HG02885 (cell line): ENCODE measurements around the gene NXNL2.

Experiments
- ATAC-seq: cut with Tn5 transposase; IDR thresholded peaks from one replicate; pipeline ENCODE4 v1.9.1; 2021; ENCODE audit warnings: mild to moderate bottlenecking; ENCODE audit not compliant: unreplicated experiment, poor library complexity

Gene NXNL2

DNA sequence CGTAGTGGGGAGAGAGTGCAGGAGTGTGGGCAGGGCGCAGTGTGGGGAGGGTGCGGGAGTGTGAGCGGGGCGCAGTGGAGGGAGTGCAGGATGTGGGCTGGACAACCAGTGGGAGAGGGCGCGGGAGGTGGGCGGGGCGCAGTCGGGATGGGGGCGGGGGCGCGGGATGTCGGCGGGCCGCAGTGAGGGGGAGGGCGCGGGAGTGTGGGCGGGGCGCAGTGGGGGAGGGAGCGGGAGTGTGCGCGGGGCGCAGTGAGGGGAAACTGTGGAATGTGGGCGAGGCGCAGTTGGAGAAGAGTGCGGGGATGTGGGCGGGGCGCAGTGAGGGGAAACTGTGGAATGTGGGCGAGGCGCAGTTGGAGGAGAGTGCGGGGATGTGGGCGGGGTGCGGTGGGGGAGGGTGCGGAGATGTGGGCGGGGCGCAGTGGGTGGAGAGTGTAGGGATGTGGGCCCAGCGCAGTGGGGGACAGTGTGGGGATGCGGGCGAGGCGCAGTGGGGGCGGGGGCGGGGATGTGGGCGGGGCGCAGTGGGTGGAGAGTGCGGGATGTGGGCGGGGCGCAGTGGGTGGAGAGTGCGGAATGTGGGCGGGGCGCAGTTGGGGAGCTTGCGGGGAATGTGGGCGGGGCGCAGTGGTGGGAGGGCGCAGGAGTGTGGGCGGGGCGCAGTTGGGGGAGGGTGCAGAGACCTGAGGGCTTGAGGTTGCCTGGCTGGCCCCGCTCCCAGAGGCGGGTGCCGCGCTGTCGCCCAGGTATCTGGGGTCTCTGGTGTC is at the start of gene NXNL2:
Gene NXNL2, plus strand, starts transcription at position 723 of the 770 bp plus-strand sequence. CDS start 257 bp downstream, outside the sequence.
- ATAC-seq: no peak

DNA sequence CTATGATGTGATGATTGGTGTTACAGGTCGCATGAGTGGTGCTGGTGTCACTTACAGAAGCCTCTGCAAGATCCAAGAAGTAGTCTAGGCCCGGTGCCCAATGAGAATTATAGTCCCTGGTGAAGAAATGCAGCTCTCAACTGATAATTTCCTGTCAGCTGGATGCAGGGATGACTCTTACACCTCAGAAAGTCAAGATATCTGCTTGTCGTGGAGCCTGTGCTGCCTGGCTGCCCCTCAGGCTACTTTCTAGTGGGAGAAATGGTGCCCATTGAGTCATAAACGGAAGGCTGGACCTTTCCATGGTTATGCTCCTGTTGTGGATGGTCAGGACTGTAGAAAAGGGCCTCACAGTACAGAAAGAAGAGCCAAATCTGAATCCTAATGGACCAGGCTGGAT is 46.8 kb upstream of the NXNL2 start:
- no peak for ATAC-seq

DNA sequence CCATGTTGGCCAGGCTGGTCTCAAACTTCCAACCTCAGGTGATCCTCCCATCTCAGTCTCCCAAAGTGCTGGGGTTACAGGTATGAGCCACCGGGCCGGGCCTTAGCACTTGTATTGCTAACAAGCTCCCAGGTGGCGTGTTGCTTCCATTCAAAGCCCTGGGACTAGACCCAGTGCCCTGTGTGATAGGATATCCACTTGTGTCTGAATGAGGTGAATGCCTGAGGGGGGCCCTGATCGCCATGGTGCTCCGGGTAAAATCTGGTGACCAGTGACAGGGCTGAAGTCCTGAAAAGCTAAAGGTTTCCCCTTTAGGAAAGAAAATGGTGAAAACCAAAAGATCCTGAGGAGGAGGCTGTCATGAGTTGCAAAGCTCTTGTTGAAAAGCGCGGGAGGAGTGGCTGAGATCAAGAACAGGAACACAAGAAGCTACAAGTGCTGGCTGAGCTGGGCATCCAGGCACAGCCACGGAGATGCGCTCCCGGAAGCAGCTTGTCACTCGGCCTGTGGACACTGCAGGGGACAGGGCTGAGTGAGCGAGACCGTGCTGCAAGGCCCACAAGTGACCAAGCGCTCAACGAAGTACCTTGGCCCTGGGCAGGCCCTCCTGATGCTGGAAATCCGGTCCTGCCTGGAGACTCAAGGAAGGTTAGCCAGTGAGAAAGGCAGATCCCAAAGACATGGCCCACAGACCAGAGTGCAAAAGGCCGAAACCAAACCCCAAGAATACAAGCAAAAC is 39.8 kb upstream of the NXNL2 start:
- no peak for ATAC-seq

DNA sequence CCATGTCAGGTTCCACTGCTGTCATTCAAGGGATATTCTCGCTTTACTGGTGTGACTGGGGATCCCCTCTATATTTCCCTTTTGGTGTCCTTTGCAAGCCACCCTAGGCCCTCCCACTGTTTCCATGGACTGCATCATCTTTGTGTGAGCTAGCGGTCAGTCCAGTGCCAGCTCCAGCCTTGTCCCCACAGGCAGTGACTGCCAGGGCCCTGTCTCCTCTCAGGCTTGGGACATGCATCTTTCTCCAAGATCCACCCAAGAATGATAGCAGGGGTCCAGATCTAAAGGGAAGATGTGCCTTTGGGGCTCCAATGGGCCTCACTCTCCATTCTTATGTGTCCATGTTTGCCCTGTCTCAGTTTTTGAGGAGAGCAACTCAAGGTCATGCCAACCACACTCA is 37.8 kb upstream of the NXNL2 start:
- no peak for ATAC-seq

GRCh38 chr9:88498880-88499279 is 36.1 kb upstream of the NXNL2 start:
- no peak for ATAC-seq

DNA sequence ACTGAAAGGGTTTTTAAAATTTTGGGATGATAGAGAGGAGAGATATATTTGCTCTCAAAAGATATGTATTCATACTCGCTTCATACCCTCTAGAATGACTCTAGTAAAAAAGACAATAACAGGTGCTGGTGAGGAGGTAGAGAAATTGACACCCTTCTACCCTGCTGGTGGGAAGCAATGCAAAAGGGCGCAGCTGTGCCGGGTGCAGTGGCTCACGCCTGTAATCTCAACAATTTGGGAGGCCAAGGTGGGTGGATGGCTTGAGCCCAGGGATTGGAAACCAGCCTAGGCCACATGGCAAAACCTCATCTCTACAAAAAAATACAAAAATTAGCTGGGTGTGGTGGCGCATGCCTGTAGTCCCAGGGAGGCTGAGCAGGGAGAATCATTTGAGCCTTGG is 33.9 kb upstream of the NXNL2 start:
- no peak for ATAC-seq

DNA sequence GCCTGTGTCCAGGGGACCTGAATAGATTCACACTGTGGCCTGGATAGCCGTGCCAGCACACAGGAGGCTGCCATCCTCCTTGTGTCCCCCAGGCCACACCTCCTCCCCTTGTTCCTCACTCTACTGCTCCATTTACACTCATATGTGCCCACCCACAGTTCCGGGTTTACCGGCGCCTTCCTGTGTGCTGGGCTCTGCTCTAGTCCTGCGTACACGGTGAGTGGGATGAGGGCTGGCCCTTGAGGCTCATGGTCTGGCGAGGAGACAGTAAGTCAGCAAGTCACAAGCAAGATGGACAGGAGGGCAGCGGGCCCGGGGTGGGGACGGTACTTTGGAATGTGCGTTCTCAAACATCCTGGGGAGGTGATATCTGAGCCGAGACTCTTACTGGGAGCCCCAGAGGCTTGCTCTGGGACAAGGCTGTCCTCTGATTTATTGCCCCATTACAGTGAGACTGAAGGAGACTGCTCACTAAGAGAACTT is 32.4 kb upstream of the NXNL2 start:
- ATAC-seq: no peak

DNA sequence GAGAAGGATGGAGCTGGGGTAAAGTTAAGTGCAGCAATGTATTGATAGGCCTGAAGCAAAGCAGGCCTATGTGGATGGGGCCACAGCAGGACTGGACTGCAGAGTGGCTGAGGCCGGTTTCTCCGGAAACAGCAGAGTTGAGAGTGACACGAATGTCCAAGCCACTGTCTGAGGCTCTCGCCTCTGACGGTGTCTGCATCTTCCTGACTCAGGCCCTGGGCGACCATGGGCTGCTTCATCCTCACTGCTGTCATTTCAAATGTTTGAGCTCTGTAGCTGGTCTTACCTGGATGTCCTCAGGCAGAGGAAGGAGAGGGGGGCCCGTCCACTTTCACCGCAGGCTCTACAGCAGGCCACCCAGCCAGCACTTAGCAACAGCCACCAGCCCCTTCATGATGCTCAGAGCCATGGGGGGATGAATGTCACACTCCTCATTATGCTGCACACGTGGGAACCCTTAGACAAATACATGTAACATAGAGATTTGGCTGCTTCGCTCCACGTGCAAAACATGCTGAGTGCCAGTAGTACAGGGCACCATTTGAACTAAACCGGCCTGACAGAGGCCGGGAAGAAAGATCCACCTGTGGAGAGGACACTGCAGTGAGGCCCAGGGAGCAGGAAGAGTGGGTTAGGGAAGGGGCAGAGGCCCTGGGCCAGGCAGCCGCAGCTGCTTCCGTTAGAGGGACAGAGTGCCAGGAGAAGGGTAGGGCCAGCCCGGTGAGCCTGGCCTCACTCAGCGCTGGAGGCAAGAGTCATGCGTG is 31.7 kb upstream of the NXNL2 start:
- no peak for ATAC-seq

DNA sequence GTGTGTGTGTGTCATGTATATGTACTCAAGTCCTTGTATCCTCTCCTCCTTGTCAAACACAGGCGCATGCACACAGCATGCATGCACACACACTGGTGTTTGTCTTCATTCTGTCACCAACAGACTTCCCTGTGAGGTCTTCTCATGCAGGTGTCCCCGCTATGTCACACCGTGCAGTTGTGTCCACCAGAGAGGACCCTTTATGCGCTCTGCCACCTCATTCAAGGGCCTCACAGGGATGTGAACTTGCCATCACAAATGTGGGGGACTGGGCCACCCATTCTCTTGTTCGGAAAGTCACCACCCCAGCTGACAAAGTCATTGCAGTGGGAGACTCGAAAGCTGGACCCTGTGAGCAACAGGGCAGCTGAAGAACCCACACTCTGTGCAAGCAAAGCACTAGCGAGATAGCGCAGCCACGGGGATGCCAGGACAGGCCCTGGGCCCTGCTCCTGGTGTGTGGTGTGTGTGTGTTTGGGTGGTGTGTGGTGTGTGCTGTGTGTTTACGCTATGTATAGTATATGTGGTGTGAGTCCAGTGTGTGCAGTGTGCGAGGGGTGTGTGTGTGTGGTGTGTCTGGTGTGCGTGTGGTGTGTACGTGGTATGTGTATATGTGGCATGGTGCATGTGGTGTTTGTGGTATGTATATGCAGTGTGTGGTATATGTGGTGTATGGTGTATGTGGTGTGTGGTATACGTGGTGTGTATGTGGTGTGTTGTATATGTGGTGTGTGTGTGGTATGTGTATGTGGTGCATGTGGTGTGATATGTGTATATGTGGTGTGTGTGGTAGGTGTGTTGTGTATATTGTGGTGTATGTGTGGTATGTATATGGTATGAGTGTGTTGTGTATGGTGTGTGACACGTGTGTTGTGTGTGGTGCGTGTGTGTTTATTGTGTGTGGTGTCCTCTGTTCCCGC is 30.9 kb upstream of the NXNL2 start:
- ATAC-seq: no peak

DNA sequence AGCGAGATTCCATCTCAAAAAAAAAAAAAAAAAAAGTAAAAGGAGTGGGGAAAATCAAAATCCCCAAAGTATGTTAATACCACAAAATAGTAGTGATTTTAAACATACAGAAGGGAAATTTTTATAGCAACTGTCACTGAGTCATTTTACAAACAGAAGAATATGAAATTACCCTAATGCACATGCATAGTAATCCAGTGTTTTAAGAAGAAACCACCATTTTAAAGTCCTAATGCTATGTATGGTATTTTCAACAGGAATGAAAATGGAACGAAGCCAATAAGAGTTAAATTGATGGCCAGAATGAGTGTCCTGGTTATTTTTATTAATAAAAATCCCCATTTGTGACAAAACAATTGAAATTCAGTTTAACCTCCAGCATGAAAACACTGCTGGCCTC is 26.7 kb upstream of the NXNL2 start:
- no peak for ATAC-seq

DNA sequence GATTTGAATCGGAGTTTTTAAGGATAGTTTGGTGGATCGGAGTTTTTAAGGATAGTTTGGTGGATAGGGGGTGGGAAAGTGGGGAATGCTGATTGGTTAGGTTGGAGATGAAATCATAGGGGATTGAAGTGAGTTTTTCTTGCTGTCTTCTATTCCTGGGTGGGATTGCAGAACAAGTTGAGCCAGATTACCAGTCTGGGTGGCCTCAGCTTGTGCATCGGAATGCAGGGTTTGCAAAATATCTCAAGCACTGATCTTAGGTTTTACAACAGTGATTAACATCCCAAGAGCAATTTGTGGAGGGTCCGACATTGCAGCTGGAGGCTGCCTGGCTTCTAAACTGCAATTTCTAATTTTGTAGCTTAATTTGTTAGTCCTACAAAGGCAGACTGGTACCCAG is 23.1 kb upstream of the NXNL2 start:
- no peak for ATAC-seq

DNA sequence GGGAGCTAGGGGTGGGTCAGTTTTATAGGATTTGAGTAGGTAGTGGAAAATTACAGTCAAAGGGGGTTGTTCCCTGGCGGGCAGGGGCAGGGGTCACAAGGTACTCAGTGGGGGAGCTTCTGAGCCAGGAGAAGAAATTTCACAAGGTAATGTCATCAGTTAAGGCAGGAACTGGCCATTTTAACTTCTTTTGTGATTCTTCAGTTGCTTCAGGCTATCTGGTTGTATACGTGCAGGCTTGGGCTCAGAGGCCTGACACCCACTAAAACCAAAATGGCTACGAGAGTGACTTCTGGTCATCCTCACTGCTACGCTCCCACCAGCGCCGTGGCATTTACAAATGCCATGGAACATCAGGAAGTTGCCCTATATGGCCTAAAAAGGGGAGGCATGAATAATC is 20.7 kb upstream of the NXNL2 start:
- no peak for ATAC-seq

- no peak for ATAC-seq
Measured at GRCh38 chr9:88521308-88521707, 13.7 kb upstream of the NXNL2 start.

DNA sequence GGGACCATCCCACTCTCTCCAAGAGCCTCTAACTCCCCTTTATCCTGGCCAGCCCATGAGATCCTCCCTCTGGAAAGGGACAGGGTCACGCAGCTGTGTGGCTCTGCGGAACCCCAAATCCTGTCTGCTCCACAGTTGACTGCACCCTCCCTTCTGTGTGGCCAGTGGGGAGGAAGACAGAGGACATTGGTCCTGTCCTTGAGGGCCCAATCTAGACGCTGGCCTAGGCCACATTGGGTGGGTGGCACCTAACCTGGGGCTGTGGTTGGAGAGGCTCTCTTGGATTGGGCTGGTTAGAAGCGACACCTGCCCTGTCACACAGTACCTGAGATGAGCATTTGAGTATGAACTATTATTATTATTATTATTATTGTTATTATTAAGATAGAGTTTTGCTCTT is 12.6 kb upstream of the NXNL2 start:
- ATAC-seq: no peak

GRCh38 chr9:88523056-88523455 is 11.9 kb upstream of the NXNL2 start:
- no peak for ATAC-seq

GRCh38 chr9:88524911-88525310 is 10.1 kb upstream of the NXNL2 start:
- no peak for ATAC-seq

DNA sequence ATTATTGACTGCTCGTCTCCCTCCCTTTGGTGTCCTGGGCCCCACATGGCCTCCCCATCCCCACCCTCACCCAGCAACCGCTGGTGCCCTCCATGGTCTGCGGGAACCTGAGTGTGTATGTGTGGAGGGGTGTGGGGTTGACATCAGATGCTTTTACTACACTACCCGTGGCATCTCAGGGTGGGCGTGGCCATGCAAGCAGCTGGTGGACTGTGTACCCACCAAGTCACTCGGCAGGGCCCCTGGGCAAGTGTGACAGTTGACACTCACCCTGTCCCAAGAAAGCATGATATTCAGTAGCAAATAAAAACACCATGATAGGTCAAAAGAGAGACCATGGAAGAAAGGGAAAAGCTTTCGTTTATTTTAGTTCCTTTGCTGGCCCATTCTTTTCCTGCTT is 7.4 kb upstream of the NXNL2 start:
- no peak for ATAC-seq

DNA sequence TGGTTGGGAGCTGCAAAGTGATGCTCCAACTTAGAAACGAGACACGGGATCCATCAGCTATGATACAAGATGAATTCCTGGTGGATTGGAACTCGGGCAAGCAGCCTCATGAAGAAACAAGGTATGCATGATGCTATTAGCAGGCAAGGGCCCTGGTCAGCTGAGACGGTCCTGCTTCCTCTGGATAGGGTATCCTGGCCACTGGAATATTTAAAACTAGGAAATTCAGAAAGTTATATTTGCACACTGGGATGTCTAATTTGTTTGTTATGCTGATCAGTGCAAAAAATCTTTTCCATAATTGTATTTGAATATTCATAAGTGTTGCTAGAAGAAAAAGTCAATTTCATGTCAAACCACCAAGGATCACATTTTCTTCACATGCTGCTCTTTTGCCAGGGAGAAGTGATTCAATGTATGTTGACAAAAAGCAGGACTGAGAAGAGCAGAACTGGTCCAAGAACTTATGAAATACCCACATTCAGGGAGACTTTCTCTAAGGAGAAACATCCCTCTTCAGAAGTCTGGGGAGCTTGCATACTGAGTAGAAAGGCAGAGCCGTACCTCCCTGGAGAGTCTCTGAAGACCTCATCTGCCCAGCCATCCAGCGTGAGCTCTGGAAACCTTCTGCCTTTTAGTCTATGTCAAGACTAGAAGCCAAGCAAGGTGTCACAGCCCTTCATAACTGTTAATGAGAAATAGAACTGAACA is 6.7 kb upstream of the NXNL2 start:
- no peak for ATAC-seq

- ATAC-seq: no peak
Measured at GRCh38 chr9:88529496-88529895, 5.5 kb upstream of the NXNL2 start.
